ENCODE data around the gene RASGRP1. TPM values are rescaled to one million over a fixed set of nuclear protein-coding genes. Genes with fewer than 3 reads are reported as not detected.

Gene RASGRP1
- total RNA-seq, 1 experiment from 2014 or later = 1.6 TPM

GRCh38 chr15:38541026-38541425 is 23.6 kb downstream of the RASGRP1 start:
- Histone ChIP-seq H3K27ac (ENCODE audit: low read depth, low read length) (no peak overlapping the region), H3K9me2 (ENCODE audit: insufficient read depth) (no peaks in the 10 kb centered on the region), H2AFZ (ENCODE audit: low read depth, low read length, poor library complexity, severe bottlenecking) (no peak overlapping the region), H4K20me1 (ENCODE audit: insufficient read depth) (no peaks in the 10 kb centered on the region), H3K4me3 (replicated peaks in 1 of 2; ENCODE audit: low read depth in 1 of 2, low read length in 2 of 2) (no peak overlapping the region), H3K9ac (ENCODE audit: low read length) (no peak overlapping the region), H3K79me2 (ENCODE audit: insufficient read depth, low read length) (no peaks in the 10 kb centered on the region), H3K4me2 (ENCODE audit: low read length) (no peak overlapping the region), H3K36me3 (ENCODE audit: control insufficient read depth in 1 of 2, insufficient read depth in 2 of 2, low read length in 2 of 2) (no peaks in the 10 kb centered on the region), H3K4me1 (ENCODE audit: control insufficient read depth in 1 of 2, insufficient read depth in 2 of 2, low read length in 2 of 2) (no peaks in the 10 kb centered on the region), H3K27me3 (ENCODE audit: insufficient read depth, low read length) (no peaks in the 10 kb centered on the region), H3K9me3 (ENCODE audit: control insufficient read depth in 1 of 2, insufficient read depth in 1 of 2, low read depth in 1 of 2, low read length in 2 of 2) (no peaks in the 10 kb centered on the region)
- TF ChIP-seq, protein P1, sequence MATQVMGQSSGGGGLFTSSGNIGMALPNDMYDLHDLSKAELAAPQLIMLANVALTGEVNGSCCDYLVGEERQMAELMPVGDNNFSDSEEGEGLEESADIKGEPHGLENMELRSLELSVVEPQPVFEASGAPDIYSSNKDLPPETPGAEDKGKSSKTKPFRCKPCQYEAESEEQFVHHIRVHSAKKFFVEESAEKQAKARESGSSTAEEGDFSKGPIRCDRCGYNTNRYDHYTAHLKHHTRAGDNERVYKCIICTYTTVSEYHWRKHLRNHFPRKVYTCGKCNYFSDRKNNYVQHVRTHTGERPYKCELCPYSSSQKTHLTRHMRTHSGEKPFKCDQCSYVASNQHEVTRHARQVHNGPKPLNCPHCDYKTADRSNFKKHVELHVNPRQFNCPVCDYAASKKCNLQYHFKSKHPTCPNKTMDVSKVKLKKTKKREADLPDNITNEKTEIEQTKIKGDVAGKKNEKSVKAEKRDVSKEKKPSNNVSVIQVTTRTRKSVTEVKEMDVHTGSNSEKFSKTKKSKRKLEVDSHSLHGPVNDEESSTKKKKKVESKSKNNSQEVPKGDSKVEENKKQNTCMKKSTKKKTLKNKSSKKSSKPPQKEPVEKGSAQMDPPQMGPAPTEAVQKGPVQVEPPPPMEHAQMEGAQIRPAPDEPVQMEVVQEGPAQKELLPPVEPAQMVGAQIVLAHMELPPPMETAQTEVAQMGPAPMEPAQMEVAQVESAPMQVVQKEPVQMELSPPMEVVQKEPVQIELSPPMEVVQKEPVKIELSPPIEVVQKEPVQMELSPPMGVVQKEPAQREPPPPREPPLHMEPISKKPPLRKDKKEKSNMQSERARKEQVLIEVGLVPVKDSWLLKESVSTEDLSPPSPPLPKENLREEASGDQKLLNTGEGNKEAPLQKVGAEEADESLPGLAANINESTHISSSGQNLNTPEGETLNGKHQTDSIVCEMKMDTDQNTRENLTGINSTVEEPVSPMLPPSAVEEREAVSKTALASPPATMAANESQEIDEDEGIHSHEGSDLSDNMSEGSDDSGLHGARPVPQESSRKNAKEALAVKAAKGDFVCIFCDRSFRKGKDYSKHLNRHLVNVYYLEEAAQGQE (IDR thresholded peaks at IDR 0.05; ENCODE audit: low read depth) = no peak
- TF ChIP-seq ATF3 (IDR thresholded peaks at IDR 0.05) = no peak
- TF ChIP-seq POLR2AphosphoS5 (IDR thresholded peaks at IDR 0.05; ENCODE audit: low read depth, low read length) = no peak
- no peak for TF ChIP-seq RAD21 (IDR thresholded peaks at IDR 0.05; ENCODE audit: low read depth)
- TF ChIP-seq SRF (IDR thresholded peaks at IDR 0.05; ENCODE audit: low read depth) = no peak
- no peak for TF ChIP-seq JUND (IDR thresholded peaks at IDR 0.05)
- TF ChIP-seq, protein P2, sequence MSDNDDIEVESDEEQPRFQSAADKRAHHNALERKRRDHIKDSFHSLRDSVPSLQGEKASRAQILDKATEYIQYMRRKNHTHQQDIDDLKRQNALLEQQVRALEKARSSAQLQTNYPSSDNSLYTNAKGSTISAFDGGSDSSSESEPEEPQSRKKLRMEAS (IDR thresholded peaks at IDR 0.05) = no peak
- TF ChIP-seq FOSL1 (IDR thresholded peaks at IDR 0.05; ENCODE audit: low read depth) = no peak
- TF ChIP-seq, protein P3, sequence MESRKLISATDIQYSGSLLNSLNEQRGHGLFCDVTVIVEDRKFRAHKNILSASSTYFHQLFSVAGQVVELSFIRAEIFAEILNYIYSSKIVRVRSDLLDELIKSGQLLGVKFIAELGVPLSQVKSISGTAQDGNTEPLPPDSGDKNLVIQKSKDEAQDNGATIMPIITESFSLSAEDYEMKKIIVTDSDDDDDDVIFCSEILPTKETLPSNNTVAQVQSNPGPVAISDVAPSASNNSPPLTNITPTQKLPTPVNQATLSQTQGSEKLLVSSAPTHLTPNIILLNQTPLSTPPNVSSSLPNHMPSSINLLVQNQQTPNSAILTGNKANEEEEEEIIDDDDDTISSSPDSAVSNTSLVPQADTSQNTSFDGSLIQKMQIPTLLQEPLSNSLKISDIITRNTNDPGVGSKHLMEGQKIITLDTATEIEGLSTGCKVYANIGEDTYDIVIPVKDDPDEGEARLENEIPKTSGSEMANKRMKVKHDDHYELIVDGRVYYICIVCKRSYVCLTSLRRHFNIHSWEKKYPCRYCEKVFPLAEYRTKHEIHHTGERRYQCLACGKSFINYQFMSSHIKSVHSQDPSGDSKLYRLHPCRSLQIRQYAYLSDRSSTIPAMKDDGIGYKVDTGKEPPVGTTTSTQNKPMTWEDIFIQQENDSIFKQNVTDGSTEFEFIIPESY (IDR thresholded peaks at IDR 0.05; ENCODE audit: extremely low read depth, insufficient replicate concordance, low read length) = no peak
- TF ChIP-seq SP1 (IDR thresholded peaks at IDR 0.05; ENCODE audit: low read depth) = no peak
- no peak for TF ChIP-seq ZFX (IDR thresholded peaks at IDR 0.05)
- no peak for TF ChIP-seq POLR2A (IDR thresholded peaks at IDR 0.05; ENCODE audit: borderline replicate concordance, extremely low read depth, insufficient read depth, insufficient read length)
- no peak for TF ChIP-seq CBX3 (IDR thresholded peaks at IDR 0.05; ENCODE audit: low read depth)
- TF ChIP-seq EGR1 (IDR thresholded peaks at IDR 0.05; ENCODE audit: low read depth) = no peak
- TF ChIP-seq CEBPB (IDR thresholded peaks at IDR 0.05; ENCODE audit: low read depth) = no peak
- ChIA-PET CTCF (interaction anchor here (1.2 to 1.4 kb wide), 2 partner anchors 23 kb away, joined by 4 to 6 read pairs; partner anchors contain the start of gene RASGRP1), RAD21 (ENCODE audit: low non-redundant PET in 1 of 2, low total read pairs in 2 of 2, uncharacterized antibody in 2 of 2, unreplicated experiment in 2 of 2) (interaction anchor here in 1 of 2 experiments (0.6 kb wide), 1 partner anchor 69 kb away, joined by 3 read pairs; no protein-coding TSS in a partner anchor), POLR2A (no interaction called here)
- no TSS peak for BruUV-seq (replicated peaks)
- DNase-seq (ENCODE audit: low read depth, low spot score) (no peak), ATAC-seq (no peak)
- intact Hi-C loops (cut with micrococcal nuclease) = no loop called here

All from HCT116 (cell line).